Liver (tissue), 9 donors: ENCODE results near the gene TPM4. TPM values are rescaled to one million over a fixed set of nuclear protein-coding genes. Genes with fewer than 3 reads are reported as not detected.
A peak's percentile ranks its signal among the peaks of the same experiment; 100 is the strongest.

Source experiments
- DNase-seq: peaks from one replicate; pipeline ENCODE4 v3.0.0-alpha.2; 2017; ENCODE audit warnings: low spot score
- H3K27ac ChIP-seq, 2 donors: one replicate each; pipeline ENCODE4 v1.7.0; 2013; ENCODE audit warnings: inconsistent platforms in 2 of 2, low read length in 2 of 2, control low read depth in 1 of 2, low read depth in 1 of 2, mild to moderate bottlenecking in 1 of 2
- H3K27me3 ChIP-seq, 4 donors: one replicate each; pipeline versions ENCODE4 v1.6.1 to v1.7.0; 2013; ENCODE audit warnings: low read length in 3 of 4, inconsistent platforms in 1 of 4, mild to moderate bottlenecking in 1 of 4, moderate library complexity in 1 of 4; ENCODE audit not compliant: control insufficient read depth in 4 of 4, insufficient read depth in 4 of 4
- H3K36me3 ChIP-seq, 4 donors: one replicate each; pipeline versions ENCODE4 v1.6.1 to v1.7.0; 2013; ENCODE audit warnings: low read length in 3 of 4, mild to moderate bottlenecking in 3 of 4, low read depth in 1 of 4, moderate library complexity in 1 of 4; ENCODE audit not compliant: control insufficient read depth in 4 of 4, insufficient read depth in 3 of 4
- H3K4me1 ChIP-seq, 4 donors: one replicate each; pipeline versions ENCODE4 v1.6.1 to v1.7.0; 2013; ENCODE audit warnings: low read length in 3 of 4, mild to moderate bottlenecking in 3 of 4, moderate library complexity in 1 of 4; ENCODE audit not compliant: control insufficient read depth in 4 of 4, insufficient read depth in 4 of 4
- H3K4me3 ChIP-seq, 3 donors: one replicate each; pipeline versions ENCODE4 v1.6.1 to v1.7.0; 2013; ENCODE audit warnings: low read length in 3 of 3, control low read depth in 1 of 3, low read depth in 1 of 3, mild to moderate bottlenecking in 1 of 3
- H3K9ac ChIP-seq, 2 donors: one replicate each; pipeline ENCODE4 v1.7.0; 2013; ENCODE audit warnings: low read length in 2 of 2, mild to moderate bottlenecking in 2 of 2, moderate library complexity in 2 of 2, control low read depth in 1 of 2, low read depth in 1 of 2
- H3K9me3 ChIP-seq, 4 donors: one replicate each; pipeline versions ENCODE4 v1.6.1 to v1.7.0; 2013; ENCODE audit warnings: low read length in 3 of 4; ENCODE audit not compliant: control insufficient read depth in 4 of 4
- EGR1 ChIP-seq, 2 donors: IDR thresholded peaks; 2 replicates each; pipeline ENCODE4 v1.6.1; 2016 to 2018; ENCODE audit warnings: antibody characterized with exemption in 2 of 2, low read depth in 2 of 2
- FOXA1 ChIP-seq: IDR thresholded peaks from 2 replicates; pipeline ENCODE4 v1.6.1; 2016; ENCODE audit warnings: antibody characterized with exemption
- GABPA ChIP-seq, 2 donors: IDR thresholded peaks in 1 of 2; conservative IDR thresholded peaks in 1 of 2; 2 replicates each; pipeline ENCODE4 v1.6.1; 2016; ENCODE audit warnings: antibody characterized with exemption in 2 of 2, mild to moderate bottlenecking in 1 of 2, moderate library complexity in 1 of 2
- HNF4G ChIP-seq: IDR thresholded peaks from 2 replicates; pipeline ENCODE4 v1.6.1; 2016; ENCODE audit warnings: antibody characterized with exemption
- RAD21 ChIP-seq, 2 donors: IDR thresholded peaks; 2 replicates each; pipeline ENCODE4 v1.6.1; 2016; ENCODE audit warnings: antibody characterized with exemption in 2 of 2, mild to moderate bottlenecking in 2 of 2
- RXRA ChIP-seq, 2 donors: IDR thresholded peaks; 2 replicates each; pipeline ENCODE4 v1.6.1; 2017 to 2018; ENCODE audit warnings: antibody characterized with exemption in 2 of 2, mild to moderate bottlenecking in 1 of 2
- SP1 ChIP-seq: IDR thresholded peaks from 2 replicates; pipeline ENCODE4 v1.6.1; 2018; ENCODE audit warnings: antibody characterized with exemption, mild to moderate bottlenecking
- TAF1 ChIP-seq: conservative IDR thresholded peaks from 2 replicates; pipeline ENCODE4 v1.6.1; 2016; ENCODE audit warnings: antibody characterized with exemption, mild to moderate bottlenecking
- YY1 ChIP-seq: IDR thresholded peaks from 2 replicates; pipeline ENCODE4 v1.6.1; 2016; ENCODE audit warnings: antibody characterized with exemption, mild to moderate bottlenecking
- ZBTB33 ChIP-seq: IDR thresholded peaks from 2 replicates; pipeline ENCODE4 v1.6.1; 2016; ENCODE audit warnings: antibody characterized with exemption
- WGBS: extraction: QIAGEN DNeasy Blood & Tissue Kit; methylation state at CpG from one replicate; pipeline ENCODE4 v1.1.7; 2013; 5-methylcytosine and 5-hydroxymethylcytosine counted together
- polyA plus RNA-seq, 2 donors: library from polyadenylated mRNA; stranded (reverse) in 1 of 2; unstranded in 1 of 2; fragments of 200-250 nt in 1 of 2; fragments of >200 nt in 1 of 2; fragmentation: Nextera tagmentation in 1 of 2; extraction: Ambion mirVana in 1 of 2; gene quantifications; one replicate each; pipeline versions ENCODE4 v1.2.1 to v1.2.3, GENCODE V29; 2013 to 2015
- total RNA-seq, 2 donors: library from RNA; depleted of rRNA; stranded (reverse); fragments of >200 nt; gene quantifications; one replicate each; pipeline ENCODE4 v1.2.3, GENCODE V29; 2014
- TF ChIP-seq, protein P1 (sequence below): IDR thresholded peaks from 2 replicates; pipeline ENCODE4 v1.6.1; 2016; ENCODE audit warnings: antibody characterized with exemption
- donor health status: healthy.
- donor health status: healthy.
- donor health status: healthy.
- donor health status: healthy.
- donor health status: healthy.

The TPM4 gene
- total and polyA plus RNA-seq, 4 donors: 19.8 to 59.9 (median 43.4) TPM

GRCh38 chr19:16073481-16073880, 2.8 kb upstream of the TPM4 start:
- WGBS: 82% methylated on average over 7 of the region's 7 CpGs
- H3K27ac ChIP-seq: no peak overlapping the region

GRCh38 chr19:16073988-16074387, 2.3 kb upstream of the TPM4 start:
- no peak for DNase-seq
- H3K27me3 ChIP-seq: no peaks in the 10 kb centered on the region
- H3K36me3 ChIP-seq: no peaks in the 10 kb centered on the region
- no peak overlapping the region for H3K4me3 ChIP-seq
- H3K9ac ChIP-seq: no peak overlapping the region
- no peak overlapping the region for H3K27ac ChIP-seq
- WGBS: 72% methylated on average over 3 of the region's 3 CpGs
- TF ChIP-seq YY1: no peak
- TF ChIP-seq RAD21 (IDR thresholded peaks at IDR 0.05): no peak
- no peak for TF ChIP-seq TAF1
- no peak for TF ChIP-seq EGR1 (IDR thresholded peaks at IDR 0.05; ENCODE audit: low read depth in 2 of 2)
- no peak for TF ChIP-seq RXRA (IDR thresholded peaks at IDR 0.05)
- no peak for TF ChIP-seq FOXA1
- TF ChIP-seq, protein P1, sequence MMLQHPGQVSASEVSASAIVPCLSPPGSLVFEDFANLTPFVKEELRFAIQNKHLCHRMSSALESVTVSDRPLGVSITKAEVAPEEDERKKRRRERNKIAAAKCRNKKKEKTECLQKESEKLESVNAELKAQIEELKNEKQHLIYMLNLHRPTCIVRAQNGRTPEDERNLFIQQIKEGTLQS: no peak
- TF ChIP-seq GABPA (IDR thresholded peaks at IDR 0.05 in 1 of 2, conservative IDR thresholded peaks at IDR 0.05 in 1 of 2): no peak
- no peaks in the 10 kb centered on the region for H3K9me3 ChIP-seq
- peaks cover 0 to 6% (median under 1%) of the 10 kb centered on the region in 4 donors for H3K4me1 ChIP-seq

More at GRCh38 chr19:16073481-16073880, 2.8 kb upstream of the TPM4 start:
- Histone ChIP-seq H3K9me3 (no peaks in the 10 kb centered on the region), H3K4me3 (no peak overlapping the region), H3K4me1 (peaks cover 0 to 4% (median 0%) of the 10 kb centered on the region in 4 donors), H3K9ac (no peak overlapping the region), H3K27me3 (no peaks in the 10 kb centered on the region), H3K36me3 (no peaks in the 10 kb centered on the region)
- TF ChIP-seq, protein P1: no peak
- TF ChIP-seq SP1 (no peak), RAD21 (IDR thresholded peaks at IDR 0.05) (no peak), ZBTB33 (no peak)
- DNase-seq: no peak

- H3K4me1 ChIP-seq: peaks cover 0 to 8% (median 2%) of the 10 kb centered on the region in 4 donors
- WGBS: 95% methylated on average over 10 of the region's 10 CpGs
- TF ChIP-seq ZBTB33: no peak
- TF ChIP-seq TAF1: no peak
- no peak for TF ChIP-seq SP1
- TF ChIP-seq YY1: no peak
- no peak for TF ChIP-seq HNF4G
- no peaks in the 10 kb centered on the region for H3K36me3 ChIP-seq
- no peak for DNase-seq
- no peaks in the 10 kb centered on the region for H3K9me3 ChIP-seq
- peak overlapping the region in 1 of 2 donors; percentile 74 for H3K27ac ChIP-seq
- H3K27me3 ChIP-seq: no peaks in the 10 kb centered on the region
- peak overlapping the region in 1 of 2 donors; percentile 24 for H3K9ac ChIP-seq
- no peak overlapping the region for H3K4me3 ChIP-seq
Observed at GRCh38 chr19:16074488-16075365, 1.6 kb upstream of the TPM4 start.
